ENCODE data around the gene ADCY2.

ADCY2 gene

GRCh38 chr5:7395947-7396712, at the start of gene ADCY2:
ADCY2 (plus strand) TSS chr5:7396138; CDS start chr5:7396297, 159 bp downstream.
- in situ Hi-C loops (cut with MboI; ENCODE audit: low sequenced_read_pairs) = no loop called here

DNA sequence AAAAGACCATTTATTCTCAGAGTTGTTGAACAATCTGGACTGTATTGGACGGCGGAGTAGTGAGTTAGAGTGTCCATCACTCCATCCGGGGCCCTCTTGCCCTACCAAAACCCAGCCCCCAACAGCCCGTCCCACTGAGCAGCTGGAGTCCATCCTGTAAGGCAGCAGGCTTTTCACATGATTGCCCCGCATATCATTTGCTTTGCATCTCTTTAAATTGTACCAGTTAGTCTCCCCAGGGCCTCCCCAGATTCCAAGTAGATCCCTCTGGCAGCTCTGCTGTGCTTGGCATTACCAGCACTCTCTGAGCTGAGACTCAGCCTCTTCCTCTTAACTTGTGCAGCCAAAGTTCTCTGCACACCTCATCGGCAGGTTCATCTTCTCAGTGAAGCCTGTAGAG, 48.6 kb upstream of the ADCY2 start:
- in situ Hi-C loops (cut with MboI; ENCODE audit: low sequenced_read_pairs) = no loop called here

DNA sequence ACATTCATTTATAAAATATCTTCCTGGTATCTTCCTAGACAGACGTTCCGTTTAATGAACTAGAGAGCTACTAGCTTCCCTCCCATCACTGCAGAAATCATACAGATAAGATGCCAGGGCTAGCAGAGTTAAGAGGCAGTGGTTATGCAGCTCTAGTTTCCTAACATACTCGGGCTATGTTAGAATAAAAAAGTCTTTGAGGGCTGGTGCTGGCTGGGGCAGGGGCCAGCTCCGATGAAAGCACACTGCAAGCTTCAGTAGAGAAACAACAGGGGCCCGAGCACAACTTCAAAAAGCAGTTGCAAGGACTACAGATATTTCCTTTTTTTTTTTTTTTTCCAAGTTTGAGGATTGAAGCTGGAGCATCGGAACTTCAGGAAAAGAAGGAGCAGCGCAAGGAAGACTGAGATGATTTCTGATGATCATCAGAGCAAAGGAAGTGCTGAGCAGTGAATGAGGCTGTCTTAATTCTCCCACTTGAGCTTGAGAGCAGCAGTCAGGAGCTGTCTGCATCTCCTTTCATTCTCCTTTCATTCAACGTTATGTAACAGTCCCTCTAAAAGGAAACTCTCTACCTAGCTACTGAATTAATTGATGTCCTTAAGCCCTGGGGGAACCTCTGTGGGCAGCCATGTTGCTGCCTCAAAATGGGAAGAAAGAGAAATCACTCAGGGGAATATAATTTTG, 47.6 kb upstream of the ADCY2 start:
- in situ Hi-C loops (cut with MboI; ENCODE audit: low sequenced_read_pairs) = no loop called here

- in situ Hi-C loops (cut with MboI; ENCODE audit: low sequenced_read_pairs) = no loop called here
Measured at GRCh38 chr5:7361593-7361992, 34.3 kb upstream of the ADCY2 start.

DNA sequence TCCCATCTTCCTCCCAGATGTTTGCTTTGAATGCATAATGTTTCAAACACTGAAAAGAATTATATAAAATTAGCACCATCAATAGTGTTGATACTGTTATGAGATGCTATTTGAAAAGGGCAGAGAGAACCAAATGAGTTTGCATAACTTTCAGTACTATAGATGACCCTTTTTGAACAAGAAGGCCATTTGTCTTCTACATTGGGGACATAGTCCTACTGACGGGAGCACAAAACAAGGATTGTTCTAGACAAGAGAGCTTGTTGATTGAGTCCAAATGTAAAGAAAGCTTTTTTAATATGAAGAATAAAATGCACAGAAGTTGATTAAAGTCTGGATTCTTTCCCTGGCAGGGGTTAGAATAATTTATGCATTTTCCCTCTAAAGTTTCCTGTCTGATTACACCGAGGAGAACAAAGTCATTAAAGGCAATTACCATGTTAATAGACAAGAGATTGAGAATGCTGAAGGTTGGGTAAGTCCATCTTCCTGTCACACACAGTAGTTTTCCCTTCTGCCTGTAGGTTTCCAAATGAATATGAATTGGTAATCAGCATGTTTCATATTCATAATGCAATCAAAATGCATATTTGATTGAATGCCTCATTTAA, 32.8 kb upstream of the ADCY2 start:
- in situ Hi-C loops (cut with MboI; ENCODE audit: low sequenced_read_pairs) = no loop called here

GRCh38 chr5:7364226-7364875, 31.6 kb upstream of the ADCY2 start:
- in situ Hi-C loops (cut with MboI; ENCODE audit: low sequenced_read_pairs) = no loop called here

GRCh38 chr5:7367780-7368179, 28.2 kb upstream of the ADCY2 start:
- in situ Hi-C loops (cut with MboI; ENCODE audit: low sequenced_read_pairs) = no loop called here

DNA sequence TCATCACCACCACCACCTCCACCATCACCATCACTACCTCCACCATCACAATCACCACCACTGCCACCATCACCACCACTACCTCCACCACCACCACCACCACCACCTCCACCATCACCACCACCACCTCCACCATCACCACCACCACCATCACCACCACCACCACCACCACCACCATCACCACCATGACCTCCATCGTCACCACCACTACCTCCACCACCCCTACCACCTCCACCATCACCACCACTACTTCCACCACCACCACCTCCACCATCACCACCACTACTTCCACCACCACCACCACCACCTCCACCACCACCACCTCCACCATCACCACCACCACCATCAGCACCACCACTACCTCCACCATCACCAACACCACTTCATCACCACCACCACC, 23.5 kb upstream of the ADCY2 start:
- in situ Hi-C loops (cut with MboI; ENCODE audit: low sequenced_read_pairs) = no loop called here

- in situ Hi-C loops (cut with MboI; ENCODE audit: low sequenced_read_pairs) = no loop called here
Measured at GRCh38 chr5:7374186-7374585, 21.8 kb upstream of the ADCY2 start.

- in situ Hi-C loops (cut with MboI; ENCODE audit: low sequenced_read_pairs) = no loop called here
Measured at GRCh38 chr5:7375457-7375856, 20.5 kb upstream of the ADCY2 start.

- in situ Hi-C loops (cut with MboI; ENCODE audit: low sequenced_read_pairs) = no loop called here
Measured at GRCh38 chr5:7376871-7377270, 19.1 kb upstream of the ADCY2 start.

- in situ Hi-C loops (cut with MboI; ENCODE audit: low sequenced_read_pairs) = no loop called here
Measured at GRCh38 chr5:7377761-7378160, 18.2 kb upstream of the ADCY2 start.

DNA sequence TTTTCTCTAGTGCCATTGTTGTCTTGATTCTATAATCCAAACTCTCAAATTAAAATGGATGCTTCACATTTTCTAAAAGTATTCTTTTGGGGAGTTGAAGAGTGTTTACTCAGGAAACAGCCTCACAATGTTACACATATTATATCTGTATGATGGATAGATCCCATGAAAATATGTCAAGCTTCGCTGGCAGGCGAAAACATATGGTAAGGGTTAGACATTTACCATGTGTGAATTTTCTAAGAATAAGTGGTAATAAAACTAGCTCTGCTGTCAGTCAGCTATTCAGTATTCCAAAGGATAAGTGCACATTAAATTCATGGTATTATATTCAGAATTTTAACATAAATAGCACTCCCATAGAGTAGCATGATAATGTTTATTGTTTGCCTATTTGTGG, 13.3 kb upstream of the ADCY2 start:
- in situ Hi-C loops (cut with MboI; ENCODE audit: low sequenced_read_pairs) = no loop called here

GRCh38 chr5:7385681-7386080, 10.3 kb upstream of the ADCY2 start:
- in situ Hi-C loops (cut with MboI; ENCODE audit: low sequenced_read_pairs) = no loop called here

- in situ Hi-C loops (cut with MboI; ENCODE audit: low sequenced_read_pairs) = no loop called here
Measured at GRCh38 chr5:7388553-7388952, 7.4 kb upstream of the ADCY2 start.

DNA sequence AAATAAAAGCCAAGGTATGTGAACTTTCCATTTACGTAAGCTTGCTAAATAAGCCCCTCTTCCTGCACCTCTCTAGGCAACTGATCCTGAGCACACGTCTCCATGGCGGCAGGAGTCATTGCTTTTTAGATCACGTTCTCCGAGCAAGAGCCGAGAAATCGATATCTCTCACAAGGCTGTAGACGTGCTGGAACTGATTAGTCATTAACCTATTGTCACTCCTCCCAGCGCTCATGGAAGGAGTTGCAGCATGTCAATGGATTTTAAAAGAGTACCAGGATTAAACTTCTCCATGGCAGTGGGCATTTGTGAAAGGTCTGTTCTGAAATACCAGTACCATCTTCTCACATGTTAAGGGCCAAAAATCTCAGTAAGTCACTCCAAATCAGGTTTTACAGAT, 4.7 kb upstream of the ADCY2 start:
- in situ Hi-C loops (cut with MboI; ENCODE audit: low sequenced_read_pairs) = no loop called here

- in situ Hi-C loops (cut with MboI; ENCODE audit: low sequenced_read_pairs) = no loop called here
Measured at GRCh38 chr5:7391814-7392692, 3.9 kb upstream of the ADCY2 start.

DNA sequence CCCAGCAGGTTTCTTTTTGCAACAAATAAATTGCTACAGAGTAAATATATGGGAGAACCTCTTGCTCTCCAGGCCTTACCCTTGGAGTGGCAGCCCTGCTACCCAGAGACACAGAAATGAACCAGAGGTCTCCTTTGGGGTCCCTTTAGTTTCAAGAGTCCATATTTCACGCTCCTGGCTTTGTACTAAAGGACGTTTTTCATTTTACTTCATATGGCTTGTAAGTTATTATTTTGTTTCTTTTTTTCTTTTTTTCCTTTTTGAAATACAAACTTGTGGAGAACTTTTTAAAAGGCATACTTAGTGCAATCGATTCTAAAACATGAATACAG, 3.3 kb upstream of the ADCY2 start:
- in situ Hi-C loops (cut with MboI; ENCODE audit: low sequenced_read_pairs) = no loop called here

GRCh38 chr5:7393921-7394799, 1.8 kb upstream of the ADCY2 start:
- in situ Hi-C loops (cut with MboI; ENCODE audit: low sequenced_read_pairs) = no loop called here

- in situ Hi-C loops (cut with MboI; ENCODE audit: low sequenced_read_pairs) = no loop called here
Measured at GRCh38 chr5:7394889-7395431, 978 bp upstream of the ADCY2 start.
